H1 (cell line): ENCODE data around the gene TSEN34. TPM values are rescaled to one million over a fixed set of nuclear protein-coding genes. Genes with fewer than 3 reads are reported as not detected.
"Not testable (repeated sequence)": the region's sequence is repeated elsewhere in the genome, so short reads cannot be mapped to it uniquely, and the experiment has no call there.

Experiments used
- CTCF ChIA-PET: fragments of 300-600 bp; sonication (Branson Sonifier 250); formaldehyde crosslinking; loops from one replicate; lab custom pipeline; 2021; ENCODE audit not compliant: partially characterized antibody; lab: Charles Lee
- POLR2A ChIA-PET: fragments of 300-600 bp; sonication (Branson Sonifier 250); formaldehyde crosslinking; loops from one replicate; lab custom pipeline; 2021; ENCODE audit warnings: inconsistent platforms; ENCODE audit not compliant: partially characterized antibody; lab: Charles Lee
- DNase-seq, 2 experiments: peaks; one replicate each; pipeline versions ENCODE4 v3.0.0 to v3.0.0-alpha.2; 2010 to 2022; ENCODE audit warnings: low spot score in 2 of 2, low read depth in 1 of 2, mixed read lengths in 1 of 2
- FAIRE-seq: peaks from 2 replicates; lab custom pipeline; 2011; peaks lifted over from hg19 to GRCh38; lab: Jason Lieb, UNC
- H2AFZ ChIP-seq: 2 replicates; pipeline ENCODE4 v1.8.1; 2012; ENCODE audit warnings: low read length, inconsistent platforms
- H2AK5ac ChIP-seq: 2 replicates; pipeline ENCODE4 v1.6.1; 2013; ENCODE audit warnings: low read depth, low read length
- H2BK120ac ChIP-seq: replicated peaks from 2 replicates; pipeline ENCODE3; 2013; ENCODE audit warnings: low read depth, low read length, inconsistent platforms
- H2BK12ac ChIP-seq: 2 replicates; pipeline ENCODE4 v1.6.1; 2013; ENCODE audit warnings: low read depth, low read length
- H2BK15ac ChIP-seq: 2 replicates; pipeline ENCODE4 v1.6.1; 2013; ENCODE audit warnings: low read length
- H2BK20ac ChIP-seq: 2 replicates; pipeline ENCODE4 v1.6.1; 2013; ENCODE audit warnings: low read length
- H2BK5ac ChIP-seq: 2 replicates; pipeline ENCODE4 v1.6.1; 2013; ENCODE audit warnings: low read depth, low read length
- H3K14ac ChIP-seq: 2 replicates; pipeline ENCODE4 v1.6.1; 2013; ENCODE audit warnings: inconsistent platforms; ENCODE audit not compliant: insufficient read length
- H3K18ac ChIP-seq: 2 replicates; pipeline ENCODE4 v1.6.1; 2013; ENCODE audit warnings: low read length; ENCODE audit errors: extremely low read depth
- H3K23ac ChIP-seq: 2 replicates; pipeline ENCODE4 v1.6.1; 2013; ENCODE audit warnings: inconsistent platforms; ENCODE audit not compliant: insufficient read length
- H3K23me2 ChIP-seq: 2 replicates; pipeline ENCODE4 v1.6.1; 2013; ENCODE audit warnings: low read depth, low read length
- H3K27ac ChIP-seq: 2 replicates; pipeline ENCODE4 v1.6.1; 2011; ENCODE audit warnings: low read depth, low read length, inconsistent platforms
- H3K27me3 ChIP-seq, 4 experiments: replicated peaks in 1 of 4; 1 replicate in 1 of 4; 2 replicates in 3 of 4; pipeline versions ENCODE4 v1.6.1 to v1.8.1; 2011 to 2013; ENCODE audit warnings: low read length in 3 of 4, mild to moderate bottlenecking in 3 of 4, inconsistent platforms in 2 of 4, mixed read lengths in 2 of 4, moderate library complexity in 1 of 4; ENCODE audit not compliant: control insufficient read depth in 3 of 4, insufficient read depth in 3 of 4; ENCODE audit errors: extremely low read depth in 1 of 4
- H3K36me3 ChIP-seq, 4 experiments: 2 replicates each; pipeline versions ENCODE4 v1.6.1 to v1.8.1; 2011 to 2013; ENCODE audit warnings: mild to moderate bottlenecking in 4 of 4, low read length in 3 of 4, moderate library complexity in 2 of 4, control low read depth in 1 of 4, inconsistent platforms in 1 of 4; ENCODE audit not compliant: insufficient read depth in 4 of 4, control insufficient read depth in 2 of 4
- H3K4ac ChIP-seq: replicated peaks from 2 replicates; pipeline ENCODE3; 2013; ENCODE audit warnings: low read length, low read depth, mixed read lengths, inconsistent platforms; ENCODE audit not compliant: insufficient read length
- H3K4me1 ChIP-seq, 4 experiments: replicated peaks in 1 of 4; 1 replicate in 1 of 4; 2 replicates in 3 of 4; pipeline versions ENCODE4 v1.6.1 to v1.8.1; 2011 to 2013; ENCODE audit warnings: low read length in 3 of 4, inconsistent platforms in 2 of 4, mixed read lengths in 1 of 4; ENCODE audit not compliant: insufficient read depth in 4 of 4, control insufficient read depth in 3 of 4
- H3K4me2 ChIP-seq, 2 experiments: 2 replicates each; pipeline versions ENCODE4 v1.6.1 to v1.8.1; 2011 to 2013; ENCODE audit warnings: low read depth in 2 of 2, low read length in 2 of 2, control low read depth in 1 of 2, inconsistent platforms in 1 of 2, mild to moderate bottlenecking in 1 of 2; ENCODE audit not compliant: insufficient read depth in 1 of 2
- H3K4me3 ChIP-seq, 4 experiments: fragments of 200-600, 300-600 bp in 1 of 4; sonication (generic), shearing (Covaris generic), sonication (Bioruptor Twin) in 1 of 4; 2 replicates each; pipeline versions ENCODE4 v1.5.1 to v1.8.1; 2011 to 2016; ENCODE audit warnings: low read length in 4 of 4, low read depth in 3 of 4, control low read depth in 2 of 4, inconsistent platforms in 2 of 4, mild to moderate bottlenecking in 2 of 4, mixed read lengths in 1 of 4, moderate library complexity in 1 of 4; ENCODE audit not compliant: insufficient read depth in 2 of 4; ENCODE audit errors: extremely low read depth in 1 of 4
- H3K56ac ChIP-seq: replicated peaks from 2 replicates; pipeline ENCODE3; 2013; ENCODE audit warnings: low read depth, mild to moderate bottlenecking, mixed read lengths, low read length, inconsistent platforms; ENCODE audit not compliant: insufficient read length
- H3K79me1 ChIP-seq: 2 replicates; pipeline ENCODE4 v1.6.1; 2013; ENCODE audit warnings: low read depth, low read length, control low read depth
- H3K79me2 ChIP-seq, 2 experiments: 2 replicates each; pipeline versions ENCODE4 v1.6.1 to v1.8.1; 2012 to 2013; ENCODE audit warnings: low read length in 2 of 2, mild to moderate bottlenecking in 2 of 2, inconsistent platforms in 1 of 2; ENCODE audit not compliant: insufficient read depth in 2 of 2, control insufficient read depth in 1 of 2
- H3K9ac ChIP-seq, 4 experiments: replicated peaks in 1 of 4; 1 replicate in 1 of 4; 2 replicates in 3 of 4; pipeline versions ENCODE4 v1.6.1 to v1.8.1; 2011 to 2013; ENCODE audit warnings: low read depth in 3 of 4, low read length in 3 of 4, control low read depth in 2 of 4, mild to moderate bottlenecking in 2 of 4, moderate library complexity in 2 of 4, inconsistent platforms in 1 of 4; ENCODE audit errors: extremely low read depth in 1 of 4
- H3K9me3 ChIP-seq, 2 experiments: 2 replicates each; pipeline versions ENCODE4 v1.6.1 to v1.8.1; 2012 to 2013; ENCODE audit warnings: mild to moderate bottlenecking in 2 of 2, moderate library complexity in 2 of 2, control low read depth in 1 of 2, inconsistent platforms in 1 of 2, low read depth in 1 of 2, low read length in 1 of 2, mixed read lengths in 1 of 2; ENCODE audit not compliant: insufficient read depth in 2 of 2
- H4K20me1 ChIP-seq, 2 experiments: replicated peaks in 1 of 2; 2 replicates each; pipeline versions ENCODE3 to v1.8.1; 2011 to 2013; ENCODE audit warnings: inconsistent platforms in 2 of 2, low read length in 2 of 2, mild to moderate bottlenecking in 1 of 2; ENCODE audit not compliant: insufficient read depth in 2 of 2, control insufficient read depth in 1 of 2
- H4K5ac ChIP-seq: 2 replicates; pipeline ENCODE4 v1.6.1; 2013; ENCODE audit warnings: low read length, low read depth, mixed read lengths, inconsistent platforms; ENCODE audit not compliant: insufficient read length
- H4K8ac ChIP-seq: 2 replicates; pipeline ENCODE4 v1.8.0; 2013; ENCODE audit warnings: mild to moderate bottlenecking, moderate library complexity, low read length, inconsistent platforms; ENCODE audit not compliant: insufficient read depth; ENCODE audit errors: extremely low read depth
- H4K91ac ChIP-seq: replicated peaks from 2 replicates; pipeline ENCODE3; 2013; ENCODE audit warnings: low read length, mixed read lengths, inconsistent platforms; ENCODE audit not compliant: insufficient read length
- WGBS, 2 experiments: shearing (Covaris generic) in 1 of 2; methylation state at CpG; one replicate each; pipeline versions ENCODE4 v1.1.6 to v1.1.7; 2013 to 2015; ENCODE audit warnings: low lambda C conversion rate in 2 of 2, mixed read lengths in 2 of 2, inconsistent platforms in 1 of 2, low coverage in 1 of 2, missing lambda C conversion rate in 1 of 2; ENCODE audit not compliant: insufficient replicate concordance in 2 of 2, insufficient coverage in 1 of 2, insufficient read length in 1 of 2; ENCODE audit errors: extremely low coverage in 1 of 2, missing lambda C conversion rate in 1 of 2; 5-methylcytosine and 5-hydroxymethylcytosine counted together
- polyA plus RNA-seq, 7 experiments: library from polyadenylated mRNA; depleted of rRNA in 3 of 7; stranded (reverse) in 5 of 7; unstranded in 2 of 7; fragments of >200 nt in 5 of 7; fragments of 200-250 nt in 2 of 7; gene quantifications; 1 replicate in 5 of 7; 2 replicates in 1 of 7; 4 replicates in 1 of 7; pipeline versions ENCODE4 v1.2.1 to v1.2.3, GENCODE V29; 2011 to 2013; ENCODE audit warnings: missing spikeins in 2 of 7, mixed read lengths in 2 of 7
- total RNA-seq: library from RNA; stranded (reverse); fragmentation: NEBNext Ultra II Directional; extraction: Animal tissue kit (Norgen Biotek cat#: 25700); gene quantifications from 2 replicates; pipeline ENCODE4 v1.2.1, GENCODE V29; 2021

TSEN34 gene
- total and polyA plus RNA-seq, 2 of the 8 experiments (the other 6 are each of a cell fraction or from before 2014, with no cell fraction given) = 22.5 to 52.3 TPM

DNA sequence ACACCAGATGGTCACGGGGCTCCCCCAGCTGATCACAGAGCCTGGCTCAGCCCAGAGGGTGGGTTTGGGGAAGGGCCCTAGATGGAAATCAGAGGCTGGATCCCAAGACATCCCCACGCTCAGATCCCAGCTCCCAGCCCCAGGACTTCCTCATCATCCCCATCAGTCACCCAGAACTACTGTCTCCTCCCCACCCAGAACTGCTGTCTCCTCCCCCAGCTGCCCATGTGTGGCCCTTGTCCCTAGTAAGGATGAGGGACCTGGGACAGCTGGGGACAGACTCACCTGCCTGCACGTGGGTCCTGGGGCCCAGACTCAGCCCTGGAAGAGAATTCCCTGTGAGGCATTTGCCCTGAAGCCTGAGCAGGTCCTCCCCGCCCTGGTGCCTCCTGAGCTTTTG lies 51.1 kb downstream of the TSEN34 start:
- 62% methylated on average over 2 of the region's 4 CpGs; no CpG with 5 or more reads in 1 of the 2 experiments for WGBS, 2 experiments

DNA sequence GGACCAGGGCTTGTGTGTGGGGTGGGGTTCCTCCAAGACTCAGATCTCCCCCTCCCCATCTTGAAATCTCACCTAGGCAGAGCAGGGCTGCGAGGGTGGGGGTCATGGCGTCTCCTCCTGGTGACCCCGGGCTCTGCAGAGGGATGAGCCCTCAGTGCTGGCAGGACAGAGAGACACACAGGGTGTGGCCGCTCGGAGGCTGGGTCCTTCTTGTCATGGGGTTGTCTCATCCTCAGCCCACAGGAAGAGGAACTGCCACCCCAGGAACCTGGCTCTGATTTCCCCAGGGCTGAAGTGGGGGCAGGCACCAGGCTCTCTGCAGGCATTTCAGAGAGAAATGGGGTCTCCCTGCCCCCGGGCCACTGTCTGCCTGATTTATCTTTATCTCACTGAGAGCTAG lies 51.5 kb downstream of the TSEN34 start, which contains the start of gene LILRA6:
Gene LILRA6 (minus strand): TSS at position 145 of the 400 bp plus-strand sequence.
- H2AK5ac ChIP-seq, H3K4ac ChIP-seq, H3K23ac ChIP-seq, H3K56ac ChIP-seq, H4K20me1 ChIP-seq, POLR2A ChIA-PET, H2BK5ac ChIP-seq, H3K36me3 ChIP-seq, FAIRE-seq, H2BK20ac ChIP-seq, H3K23me2 ChIP-seq, H3K18ac ChIP-seq, CTCF ChIA-PET, H2AFZ ChIP-seq, H3K4me2 ChIP-seq, H3K4me3 ChIP-seq, DNase-seq, H3K14ac ChIP-seq, H3K27ac ChIP-seq, H3K79me2 ChIP-seq, H2BK15ac ChIP-seq, H2BK12ac ChIP-seq, H3K27me3 ChIP-seq, H3K4me1 ChIP-seq, H2BK120ac ChIP-seq, H3K9me3 ChIP-seq, H4K91ac ChIP-seq, H3K79me1 ChIP-seq, H4K8ac ChIP-seq, H4K5ac ChIP-seq, H3K9ac ChIP-seq: not testable (repeated sequence)
- 89% methylated on average over 5 of the region's 6 CpGs; no CpG with 5 or more reads in 1 of the 2 experiments for WGBS, 2 experiments

More for the DNA sequence above, 51.1 kb downstream of the TSEN34 start:
- H3K27ac ChIP-seq, H2AFZ ChIP-seq, H3K18ac ChIP-seq, FAIRE-seq, H3K9ac ChIP-seq, H3K4me1 ChIP-seq, H3K23ac ChIP-seq, CTCF ChIA-PET, H3K27me3 ChIP-seq, H3K79me2 ChIP-seq, H2BK20ac ChIP-seq, H3K9me3 ChIP-seq, H3K14ac ChIP-seq, H3K23me2 ChIP-seq, H2BK5ac ChIP-seq, H4K8ac ChIP-seq, H3K36me3 ChIP-seq, H4K91ac ChIP-seq, H3K4me2 ChIP-seq, H3K56ac ChIP-seq, H2BK15ac ChIP-seq, H2BK120ac ChIP-seq, H3K4me3 ChIP-seq, H2AK5ac ChIP-seq, POLR2A ChIA-PET, H3K79me1 ChIP-seq, H3K4ac ChIP-seq, H4K5ac ChIP-seq, H2BK12ac ChIP-seq, H4K20me1 ChIP-seq, DNase-seq: not testable (repeated sequence)
